ENCODE data around the gene WT1.

GRCh38 chr11:32386770-32387377 lies 48.5 kb downstream of the WT1 start:
- TF ChIP-seq CTCF (IDR thresholded peaks at IDR 0.05; ENCODE audit: control extremely low read depth in 1 of 3, insufficient read depth in 1 of 3, low read depth in 1 of 3, low read length in 3 of 3) (no peak), RAD21 (IDR thresholded peaks at IDR 0.05 in 1 of 2, conservative IDR thresholded peaks at IDR 0.05 in 1 of 2; ENCODE audit: low read depth in 2 of 2, low read length in 2 of 2) (no peak), POLR2A (IDR thresholded peaks at IDR 0.05; ENCODE audit: control extremely low read depth in 1 of 2, low read depth in 2 of 2, low read length in 2 of 2) (no peak), PHF8 (conservative IDR thresholded peaks at IDR 0.05; ENCODE audit: low read depth, low read length) (no peak), CHD1 (IDR thresholded peaks at IDR 0.05; ENCODE audit: low read depth, low read length) (no peak)

Measured in H1 (cell line).